ENCODE results near the gene MAD2L1BP.
"Not testable (repeated sequence)": the region's sequence is repeated elsewhere in the genome, so short reads cannot be mapped to it uniquely, and the experiment has no call there.

MAD2L1BP gene

DNA sequence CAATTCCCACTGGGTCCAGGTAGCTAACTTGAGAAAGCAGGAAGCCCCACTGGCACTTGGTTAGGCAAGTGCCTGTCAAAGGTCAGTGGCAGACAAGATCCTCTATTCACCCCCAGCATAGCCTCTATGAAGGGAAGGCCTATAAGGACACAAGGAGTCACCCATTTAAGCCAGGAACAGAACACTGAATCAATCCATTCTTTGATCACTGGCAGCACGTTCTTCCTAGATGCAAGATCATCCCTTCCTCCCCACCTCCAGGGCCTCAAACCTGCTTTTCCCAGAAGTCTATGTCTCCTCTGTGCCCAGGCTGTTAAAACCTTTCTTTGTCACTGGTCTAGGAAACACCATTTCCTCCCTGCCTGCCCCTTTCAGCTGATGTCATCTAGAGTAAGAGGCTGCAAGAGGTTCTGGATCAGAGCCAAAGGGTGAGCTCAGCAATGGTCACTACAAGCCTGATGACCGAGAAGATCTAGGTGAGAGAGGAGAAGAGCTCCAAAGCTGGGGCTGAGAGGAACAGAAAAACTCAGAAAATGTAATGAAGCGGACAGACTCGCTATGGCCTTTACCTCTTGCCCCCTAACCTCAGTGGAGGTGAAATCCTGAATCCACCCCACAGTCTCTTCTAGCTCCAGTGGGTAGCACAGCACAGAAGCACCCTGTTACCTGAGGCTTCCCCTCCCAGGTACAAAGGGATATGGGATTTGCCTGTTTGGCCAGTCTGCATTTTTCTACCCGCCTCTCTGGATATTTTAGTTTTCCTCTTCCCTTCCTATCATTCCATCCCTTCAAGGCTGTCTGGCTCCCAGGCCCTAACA, 8.4 kb upstream of the MAD2L1BP start:
- DNase-seq = peak; percentile 36 to 39

DNA sequence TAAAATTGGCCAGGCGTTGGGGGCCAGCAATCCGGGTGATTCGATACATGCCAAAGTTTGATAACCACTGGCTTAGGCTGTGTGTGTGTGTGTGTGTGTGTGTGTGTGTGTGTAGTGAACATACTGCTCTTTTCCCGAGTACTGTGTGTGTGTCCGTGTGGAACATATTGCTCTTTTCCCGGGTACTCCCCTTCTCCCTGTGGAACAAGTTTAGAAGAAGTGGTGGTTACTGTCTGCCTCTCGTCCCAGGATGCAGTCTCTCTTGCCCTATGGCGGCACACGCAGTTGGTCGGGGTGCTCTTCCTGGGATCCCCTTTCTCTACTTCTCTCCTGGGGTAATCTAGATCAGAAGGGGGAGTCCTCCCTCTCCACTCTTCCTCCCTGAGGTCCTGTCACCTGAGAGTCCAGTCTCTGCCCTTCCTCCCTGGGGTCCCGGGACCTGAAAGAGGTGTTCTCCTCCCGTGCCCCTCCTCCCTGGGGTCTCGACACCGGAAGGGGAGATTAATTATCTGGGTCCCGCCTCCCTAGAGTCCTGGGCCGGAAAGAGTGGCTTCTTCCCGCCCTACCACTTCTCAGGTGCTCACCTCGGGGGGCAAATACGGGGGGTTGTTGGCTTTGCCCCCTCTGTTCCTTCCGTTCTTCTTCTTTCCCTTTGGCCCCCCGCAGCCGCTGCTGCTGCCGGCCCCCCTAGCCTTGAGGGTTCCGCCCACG, 7.1 kb upstream of the MAD2L1BP start:
- peak; percentile 45 to 67 for DNase-seq

DNA sequence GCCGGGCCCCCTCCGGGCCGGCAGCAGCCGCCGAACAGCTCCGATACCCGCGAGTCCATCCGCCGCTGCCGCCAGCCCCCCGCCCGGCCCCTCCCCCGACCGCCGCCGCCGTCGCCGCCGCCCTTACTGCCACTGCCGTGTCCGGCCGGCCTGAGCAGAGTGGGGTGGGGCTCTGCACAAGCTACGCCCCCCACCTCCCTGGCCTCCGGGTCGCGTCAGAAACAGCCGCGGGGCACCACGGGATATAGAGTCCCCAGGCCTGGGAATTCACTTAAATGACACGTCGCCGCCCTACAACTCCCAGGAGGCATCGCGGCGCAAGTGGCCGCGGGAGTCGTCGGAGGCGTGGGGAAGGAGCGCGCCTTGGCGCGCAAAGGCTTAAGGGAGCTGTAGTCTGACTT, 6.5 kb upstream of the MAD2L1BP start, which contains the start of gene GTPBP2:
Gene GTPBP2, minus strand, starts transcription at position 161 of the 401 bp plus-strand sequence. Its CDS starts 102 bp downstream, at position 59.
- peak; percentile 98 to 99 for DNase-seq

DNA sequence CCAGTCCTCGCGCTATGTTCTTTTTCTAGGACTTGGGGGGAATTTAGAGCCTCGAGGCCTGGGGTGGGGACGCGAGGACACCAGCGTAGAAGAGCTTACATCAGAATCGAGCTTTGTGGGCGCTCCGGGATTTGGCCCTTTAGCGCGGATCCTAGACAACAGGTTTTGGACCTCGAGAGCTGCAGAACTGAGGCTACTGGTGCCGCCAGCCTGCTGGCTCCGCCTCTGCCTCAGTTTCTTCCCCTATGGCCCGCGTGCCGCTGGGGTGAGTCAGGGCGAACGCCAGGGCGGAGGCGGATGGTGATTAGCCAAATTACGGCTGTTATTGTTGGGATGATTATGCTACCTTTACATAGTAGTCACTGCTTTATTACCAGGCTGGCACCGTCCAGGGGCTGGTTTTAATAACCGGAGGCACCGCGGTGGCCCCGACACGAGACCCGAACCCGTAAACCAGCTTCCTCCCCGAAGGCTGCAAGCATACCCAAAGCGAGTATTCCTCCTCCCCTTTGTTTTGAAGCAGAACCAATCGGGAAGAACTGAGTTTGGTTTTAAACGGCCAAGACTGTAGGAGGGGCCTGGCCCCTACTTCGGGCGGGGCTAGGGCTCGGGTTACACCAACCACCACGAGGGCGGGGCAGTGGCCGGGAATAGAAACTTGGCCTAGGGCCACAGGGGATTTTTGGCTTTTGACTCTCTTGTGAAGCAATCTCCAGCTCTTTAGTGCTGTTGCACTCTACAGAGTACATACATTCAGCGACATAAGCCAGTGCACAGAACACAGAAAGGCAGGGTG, 5.9 kb upstream of the MAD2L1BP start:
- peak; percentile 94 to 97 for DNase-seq

DNA sequence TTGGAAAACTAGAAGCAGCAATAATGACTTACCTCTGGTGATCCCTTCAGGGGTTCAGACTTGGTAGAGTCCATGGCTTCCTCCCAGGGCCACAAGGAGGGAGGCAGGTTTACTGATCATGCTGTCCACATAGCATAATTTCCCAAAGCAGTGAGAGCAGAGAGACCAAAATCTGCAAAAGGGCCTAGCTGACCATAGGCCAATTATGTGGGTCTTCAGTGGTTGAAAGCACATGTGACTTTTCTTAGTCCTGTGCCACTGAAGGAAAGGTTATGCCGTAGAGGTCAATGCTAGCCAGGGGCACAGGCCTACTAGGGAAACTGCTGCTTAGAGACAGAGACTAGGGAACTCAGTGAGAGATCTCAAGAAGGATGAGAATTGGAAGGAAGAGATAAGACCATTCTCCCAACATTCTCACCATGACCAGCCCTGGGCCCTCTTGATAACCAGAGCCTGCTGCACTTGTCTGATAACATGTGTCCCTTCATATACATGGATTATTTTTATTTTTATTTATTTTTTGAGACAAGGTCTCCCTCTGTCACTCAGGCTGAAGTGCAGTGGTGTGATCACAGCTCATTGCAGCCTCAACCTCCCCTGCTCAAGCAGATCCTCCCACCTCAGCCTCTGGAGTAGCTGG, 4.5 kb upstream of the MAD2L1BP start:
- no peak for DNase-seq

DNA sequence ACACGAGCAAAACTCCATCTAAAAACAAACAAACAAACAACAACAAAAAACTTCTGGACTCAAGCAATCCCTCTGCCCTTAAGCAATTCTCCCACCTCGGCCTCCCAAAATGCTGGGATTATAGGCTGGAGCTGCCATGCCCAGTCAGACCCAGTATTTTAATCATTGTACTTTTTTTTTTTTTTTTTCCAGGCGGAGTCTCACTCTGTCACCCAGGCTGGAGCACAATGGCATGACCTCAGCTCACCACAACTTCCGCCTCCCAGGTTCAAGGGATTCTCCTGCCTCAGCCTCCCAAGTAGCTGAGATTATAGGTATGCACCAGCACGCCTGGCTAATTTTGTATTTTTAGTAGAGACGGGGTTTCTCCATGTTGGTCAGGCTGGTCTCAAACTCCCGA, 2.6 kb upstream of the MAD2L1BP start:
- DNase-seq = not testable (repeated sequence)

DNA sequence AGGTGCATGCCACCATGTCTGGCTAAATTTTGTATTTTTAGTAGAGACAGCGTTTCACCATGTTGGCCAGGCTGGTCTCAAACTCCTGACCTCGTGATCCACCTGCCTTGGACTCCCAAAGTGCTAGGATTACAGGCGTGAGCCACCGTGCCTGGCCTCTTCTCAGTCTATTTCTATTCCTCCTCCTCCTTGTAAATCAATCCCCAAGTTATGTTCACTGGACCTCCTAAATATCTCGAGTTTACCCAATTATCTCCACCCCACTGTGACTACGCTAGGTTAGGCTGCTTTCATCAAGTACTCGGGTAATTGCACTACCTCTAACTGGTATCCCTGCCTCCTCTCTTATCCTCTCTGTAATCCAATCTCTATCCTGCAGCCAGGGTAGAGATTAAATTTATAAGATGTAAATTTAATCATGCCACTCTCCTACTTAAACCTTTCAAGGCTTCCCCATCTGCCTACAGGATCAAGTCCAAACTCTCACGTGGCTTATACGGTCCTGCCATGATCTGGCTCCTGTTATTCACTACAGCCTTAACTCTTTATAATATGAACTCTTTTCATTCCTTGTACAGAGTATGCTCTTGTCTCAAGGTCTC, 837 bp upstream of the MAD2L1BP start:
- DNase-seq = no peak

DNA sequence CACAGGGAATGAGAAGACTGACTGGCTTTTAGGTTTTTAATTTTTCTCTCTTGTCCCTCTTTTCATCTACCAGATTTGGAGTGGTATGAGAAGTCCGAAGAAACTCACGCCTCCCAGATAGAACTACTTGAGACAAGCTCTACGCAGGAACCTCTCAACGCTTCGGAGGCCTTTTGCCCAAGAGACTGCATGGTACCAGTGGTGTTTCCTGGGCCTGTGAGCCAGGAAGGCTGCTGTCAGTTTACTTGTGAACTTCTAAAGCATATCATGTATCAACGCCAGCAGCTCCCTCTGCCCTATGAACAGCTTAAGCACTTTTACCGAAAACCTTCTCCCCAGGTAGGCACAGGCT, 644 bp downstream of the MAD2L1BP start:
- no peak for DNase-seq

DNA sequence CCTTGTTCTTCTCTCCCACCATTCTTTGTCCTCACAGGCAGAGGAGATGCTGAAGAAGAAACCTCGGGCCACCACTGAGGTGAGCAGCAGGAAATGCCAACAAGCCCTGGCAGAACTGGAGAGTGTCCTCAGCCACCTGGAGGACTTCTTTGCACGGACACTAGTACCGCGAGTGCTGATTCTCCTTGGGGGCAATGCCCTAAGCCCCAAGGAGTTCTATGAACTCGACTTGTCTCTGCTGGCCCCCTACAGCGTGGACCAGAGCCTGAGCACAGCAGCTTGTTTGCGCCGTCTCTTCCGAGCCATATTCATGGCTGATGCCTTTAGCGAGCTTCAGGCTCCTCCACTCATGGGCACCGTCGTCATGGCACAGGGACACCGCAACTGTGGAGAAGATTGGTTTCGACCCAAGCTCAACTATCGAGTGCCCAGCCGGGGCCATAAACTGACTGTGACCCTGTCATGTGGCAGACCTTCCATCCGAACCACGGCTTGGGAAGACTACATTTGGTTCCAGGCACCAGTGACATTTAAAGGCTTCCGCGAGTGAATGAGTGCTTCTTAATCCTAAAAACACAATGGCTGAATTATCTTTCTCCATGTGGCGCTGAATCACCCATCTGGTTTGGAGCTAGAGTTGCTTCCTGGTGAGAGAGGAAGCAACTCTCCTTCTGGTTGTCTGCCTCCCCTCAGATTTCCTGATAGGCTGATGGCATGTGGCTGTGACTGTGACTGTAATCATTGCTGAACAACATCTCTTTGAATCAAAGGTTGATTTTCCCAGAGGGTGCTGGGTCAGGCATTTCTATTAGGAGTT, 4.6 kb downstream of the MAD2L1BP start:
- DNase-seq = peak in 1 of 2 experiments; percentile 16

DNA sequence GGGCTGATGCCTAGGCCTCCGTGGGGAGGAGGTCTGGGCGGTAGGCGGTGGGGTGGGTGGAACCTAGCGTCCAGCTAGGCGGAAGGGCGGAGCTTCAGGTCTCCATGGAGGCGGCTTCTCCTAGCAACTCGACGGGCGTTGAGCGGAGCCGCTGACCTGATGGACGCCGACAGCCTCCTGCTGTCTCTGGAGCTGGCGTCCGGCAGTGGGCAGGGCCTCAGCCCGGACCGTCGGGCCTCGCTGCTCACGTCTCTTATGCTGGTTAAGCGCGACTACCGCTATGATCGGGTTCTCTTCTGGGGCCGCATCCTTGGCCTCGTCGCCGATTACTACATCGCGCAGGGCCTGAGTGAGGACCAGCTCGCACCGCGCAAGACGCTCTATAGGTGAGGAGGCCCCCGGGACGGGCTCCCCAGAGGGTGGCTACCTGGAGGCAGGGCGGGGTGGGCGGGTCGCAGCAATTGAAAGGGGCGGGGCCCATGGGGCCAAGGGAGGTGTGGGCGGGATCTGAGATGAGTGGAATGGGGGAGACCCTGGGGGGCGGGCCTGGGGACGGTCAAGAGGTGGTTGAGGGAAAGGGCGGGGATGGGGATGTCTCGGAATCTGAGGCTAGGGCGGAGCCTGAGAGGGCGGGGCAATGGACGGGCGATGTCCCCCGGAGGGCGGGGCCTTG, 9.4 kb downstream of the MAD2L1BP start, which contains the start of gene RSPH9:
Gene RSPH9, plus strand, starts transcription at position 97 of the 673 bp plus-strand sequence. Its CDS starts 63 bp downstream, at position 160.
- no peak for DNase-seq

DNA sequence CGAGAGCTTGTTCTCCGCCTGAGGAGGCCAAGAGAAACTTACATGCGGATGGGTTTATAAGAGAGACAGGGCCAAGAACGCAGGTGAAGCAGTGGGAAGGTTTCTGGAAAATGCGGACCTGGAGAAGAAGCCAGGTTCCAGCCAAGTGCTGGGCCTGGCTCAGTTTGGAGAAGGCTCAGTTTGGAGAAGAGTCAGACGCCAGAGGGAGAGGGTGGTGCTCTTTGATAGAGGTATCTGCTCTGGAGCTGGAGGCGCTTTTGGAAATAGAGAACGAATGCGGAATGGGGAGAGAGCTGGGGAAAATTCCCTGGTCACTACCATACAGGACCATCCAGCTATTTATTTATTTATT, 9.9 kb downstream of the MAD2L1BP start:
- no peak for DNase-seq

DNA sequence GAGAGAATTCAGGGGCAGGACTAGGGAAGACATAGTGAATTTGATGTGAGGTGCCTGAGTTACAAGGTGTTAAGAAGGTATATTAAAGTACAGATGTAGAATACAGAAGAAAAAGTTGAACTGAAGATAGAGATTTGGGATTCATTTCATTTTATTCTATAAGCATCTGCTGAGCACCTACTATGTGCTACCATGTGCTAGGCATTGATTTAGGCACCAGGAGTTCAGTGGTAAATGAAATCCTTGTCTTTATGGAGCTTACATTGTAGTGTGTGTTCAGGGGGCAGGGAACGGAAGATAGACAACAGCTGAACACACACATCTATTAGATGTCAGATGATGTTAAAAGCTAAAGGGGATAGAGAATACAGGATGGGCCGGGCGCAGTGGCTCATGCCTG, 12.0 kb downstream of the MAD2L1BP start:
- peak in 1 of 2 experiments; percentile 4 for DNase-seq

DNA sequence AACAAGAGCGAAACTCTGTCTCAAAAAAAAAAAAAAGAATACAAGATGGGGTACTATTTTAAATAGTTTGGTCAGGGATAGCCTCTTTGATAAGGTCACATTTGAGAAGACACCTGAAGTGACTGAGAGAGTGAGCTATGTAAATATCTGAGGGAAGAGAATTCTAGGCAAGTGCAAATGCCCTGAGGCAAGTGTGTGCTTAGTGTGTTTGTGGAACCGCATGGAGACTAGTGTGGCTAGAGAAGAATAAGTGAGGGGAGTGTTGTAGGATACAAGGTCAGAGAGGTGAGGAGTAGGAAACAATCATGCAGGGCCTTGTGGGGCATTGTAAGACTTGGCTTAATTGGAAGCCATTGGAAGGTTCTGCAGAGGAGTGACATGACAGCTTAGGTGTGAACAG, 12.6 kb downstream of the MAD2L1BP start:
- DNase-seq = no peak

DNA sequence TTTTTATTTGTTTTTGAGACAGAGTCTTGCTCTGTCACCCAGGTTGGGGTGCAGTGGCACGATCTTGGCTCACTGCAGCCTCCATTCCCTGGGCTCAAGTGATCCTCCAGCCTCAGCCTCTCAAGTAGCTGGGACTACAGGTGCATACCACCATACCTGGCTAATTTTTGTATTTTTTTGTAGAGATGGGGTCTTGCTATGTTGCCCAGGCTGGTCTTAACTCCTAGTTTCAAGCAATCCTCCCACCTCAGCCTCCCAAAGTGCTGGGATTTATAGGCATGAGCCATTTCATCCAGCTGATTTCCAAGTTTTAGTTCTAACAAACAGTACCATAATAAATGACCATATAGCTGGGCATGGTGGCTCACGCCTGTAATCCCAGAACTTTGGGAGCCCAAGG, 17.2 kb downstream of the MAD2L1BP start:
- not testable (repeated sequence) for DNase-seq

DNA sequence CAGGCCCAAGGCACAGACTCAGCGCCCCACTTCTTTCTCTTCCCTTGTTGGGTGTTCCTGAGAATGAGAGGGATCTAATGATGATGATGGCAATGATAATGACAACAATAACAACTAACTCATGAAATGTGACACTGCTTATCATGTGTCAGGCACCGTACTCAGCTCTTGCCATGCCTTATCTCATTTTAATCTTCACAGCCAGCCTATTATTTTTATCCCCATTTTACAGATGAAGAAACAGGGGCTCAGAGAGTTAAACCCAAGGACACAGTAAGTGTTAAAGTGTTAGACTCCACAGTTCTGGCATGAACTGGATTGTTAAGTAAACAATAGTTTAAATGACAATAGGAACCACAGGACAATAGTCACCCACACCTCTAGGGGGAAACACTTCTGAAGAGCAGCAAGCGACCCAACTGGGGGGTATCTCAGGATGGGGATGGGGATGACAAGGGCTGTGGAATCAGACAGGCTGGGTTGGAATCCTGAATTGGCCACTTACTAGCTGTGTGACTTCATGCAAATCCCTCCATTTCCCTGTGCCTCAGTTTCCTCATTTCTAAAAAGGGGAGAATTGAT, 21.7 kb downstream of the MAD2L1BP start:
- DNase-seq = no peak

DNA sequence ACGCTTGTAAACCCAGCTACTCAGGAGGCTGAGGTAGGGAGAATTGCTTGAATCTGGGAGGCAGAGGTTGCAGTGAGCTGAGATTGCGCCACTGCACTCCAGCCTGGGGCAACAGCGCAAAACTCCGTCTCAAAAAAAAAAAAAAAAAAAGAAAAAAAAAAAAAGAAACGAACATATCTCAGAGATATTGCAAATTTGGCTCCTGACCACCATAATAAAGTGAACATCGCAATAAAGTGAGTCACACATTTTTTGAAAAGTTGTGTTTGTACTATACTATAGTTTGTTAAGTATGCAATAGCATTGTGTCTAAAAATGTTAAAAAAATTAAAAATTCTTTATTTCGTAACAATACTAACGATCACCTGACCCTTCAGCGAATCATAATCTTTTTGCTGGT, 22.5 kb downstream of the MAD2L1BP start:
- no peak for DNase-seq

DNA sequence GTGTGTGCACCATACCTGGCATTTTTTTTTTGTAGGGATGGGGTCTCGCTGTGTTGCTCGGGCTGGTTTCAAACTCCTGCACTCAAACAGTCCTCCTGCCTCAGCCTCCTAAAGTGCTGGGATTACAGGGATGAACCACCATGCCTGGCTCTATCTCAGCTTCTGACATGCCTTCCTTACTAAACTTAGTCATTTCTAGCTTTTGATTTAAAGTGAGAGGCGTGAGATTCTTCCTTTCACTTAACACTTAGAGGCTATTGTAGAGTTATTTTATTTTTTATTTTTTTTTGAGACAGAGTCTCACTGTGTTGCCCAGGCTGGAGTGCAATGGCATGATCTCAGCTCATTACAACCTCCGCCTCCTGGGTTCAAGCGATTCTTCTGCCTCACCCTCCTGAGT, 27.3 kb downstream of the MAD2L1BP start:
- DNase-seq = not testable (repeated sequence)

DNA sequence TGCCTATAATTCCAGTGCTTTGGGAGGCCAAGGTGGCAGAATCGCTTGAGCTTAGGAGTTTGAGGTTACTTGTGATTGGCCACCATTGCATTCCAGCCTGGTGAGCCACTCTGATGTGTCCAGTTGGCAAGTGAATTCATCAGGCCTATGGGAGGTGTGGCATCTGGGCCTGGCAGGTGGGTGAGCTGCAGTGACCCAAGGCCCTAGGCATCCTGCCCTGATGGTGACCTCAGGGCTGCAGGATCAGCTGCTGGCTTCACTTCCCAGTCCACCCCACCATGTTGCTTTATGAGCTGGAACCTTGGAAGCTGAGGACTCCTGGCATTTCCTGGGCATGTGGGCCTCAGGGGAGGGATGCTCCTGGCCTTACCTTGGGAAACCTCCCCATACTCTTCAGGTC, 29.7 kb downstream of the MAD2L1BP start:
- DNase-seq = no peak

DNA sequence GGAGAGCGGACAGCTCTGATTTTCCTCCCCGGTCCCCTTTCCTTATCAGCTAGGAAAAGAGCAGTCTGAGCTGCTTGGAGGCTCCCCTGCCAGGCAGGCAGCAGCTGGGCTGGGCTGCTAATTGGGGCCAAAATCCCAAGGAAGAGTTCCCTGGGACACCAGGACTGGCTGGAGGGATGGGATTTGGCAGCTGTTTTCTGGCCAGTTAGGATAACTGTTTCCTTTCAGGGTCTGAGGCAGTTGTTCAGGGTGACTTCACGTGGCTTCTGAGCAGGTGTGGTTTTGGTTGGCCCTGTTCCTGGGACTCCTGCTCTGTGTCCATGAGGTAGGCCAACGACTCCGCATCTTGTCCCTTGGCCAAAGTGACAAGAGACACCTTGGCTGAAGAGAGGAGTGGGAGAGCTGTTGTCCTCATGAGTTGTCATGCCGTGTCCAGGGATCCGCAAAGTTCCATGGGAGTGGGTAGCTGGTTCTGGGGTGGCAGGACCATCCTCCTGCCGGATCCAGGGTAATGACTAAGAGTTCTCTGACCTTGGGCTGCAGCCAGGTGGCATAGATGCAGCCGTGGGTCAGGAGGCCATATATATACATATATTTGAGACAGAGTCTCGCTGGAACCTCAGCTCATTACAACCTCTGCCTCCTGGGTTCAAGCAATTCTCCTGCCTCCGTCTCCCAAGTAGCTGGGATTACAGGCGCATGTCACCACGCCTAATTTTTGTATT, 30.7 kb downstream of the MAD2L1BP start:
- no peak for DNase-seq

Data from NCI-H2081 (cell line).